ENCODE data around the gene LRMDA. TPM values are rescaled to one million over a fixed set of nuclear protein-coding genes. Genes with fewer than 3 reads are reported as not detected.

Gene LRMDA
- total and polyA plus RNA-seq, 2 donors from 2014 or later = 23.2 to 48.6 TPM

DNA sequence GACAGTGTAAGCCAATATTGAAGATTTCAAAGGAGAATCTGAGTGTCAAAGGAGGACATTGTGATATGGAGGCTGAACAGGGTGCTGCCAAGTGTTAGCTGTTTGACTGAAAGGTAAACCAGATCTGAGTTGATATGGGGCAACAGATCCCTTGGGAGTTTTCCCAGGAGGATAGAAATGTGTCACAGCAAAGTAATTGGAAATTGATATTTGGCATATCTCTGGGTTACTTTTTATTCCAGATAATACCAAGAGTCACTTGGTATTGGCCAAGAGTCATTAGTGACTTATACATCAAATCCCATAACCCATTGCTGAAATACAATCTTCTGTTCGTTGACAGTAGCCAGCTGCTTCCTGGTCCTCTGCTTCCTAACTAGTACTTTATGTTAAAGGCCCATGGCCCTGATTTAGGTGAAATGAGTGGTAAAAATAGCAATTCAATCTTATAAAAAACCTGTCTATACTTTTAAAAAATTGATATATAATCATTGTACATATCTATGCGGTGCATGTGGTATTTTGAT is 922.9 kb downstream of the LRMDA start:
- DNase-seq (no peak), FAIRE-seq (no peak)
- Histone ChIP-seq H3K9me3 (ENCODE audit: control insufficient read depth in 2 of 3, insufficient read depth in 1 of 3, low read length in 3 of 3) (no peaks in the 10 kb centered on the region), H3K9ac (ENCODE audit: low read length in 3 of 3) (no peak overlapping the region), H3K27me3 (ENCODE audit: control insufficient read depth, insufficient read depth, low read length) (no peaks in the 10 kb centered on the region), H3K27ac (ENCODE audit: low read depth in 2 of 2, low read length in 2 of 2) (no peak overlapping the region), H3K36me3 (ENCODE audit: control insufficient read depth in 2 of 3, insufficient read depth in 3 of 3, low read length in 3 of 3) (no peaks in the 10 kb centered on the region), H3K4me1 (ENCODE audit: control insufficient read depth in 2 of 3, insufficient read depth in 2 of 3, low read depth in 1 of 3, low read length in 3 of 3) (no peaks in the 10 kb centered on the region), H3K4me3 (ENCODE audit: low read length in 3 of 3) (no peak overlapping the region)
- intact Hi-C loops (cut with DNase I) = no loop called here
- TF ChIP-seq, protein P1, sequence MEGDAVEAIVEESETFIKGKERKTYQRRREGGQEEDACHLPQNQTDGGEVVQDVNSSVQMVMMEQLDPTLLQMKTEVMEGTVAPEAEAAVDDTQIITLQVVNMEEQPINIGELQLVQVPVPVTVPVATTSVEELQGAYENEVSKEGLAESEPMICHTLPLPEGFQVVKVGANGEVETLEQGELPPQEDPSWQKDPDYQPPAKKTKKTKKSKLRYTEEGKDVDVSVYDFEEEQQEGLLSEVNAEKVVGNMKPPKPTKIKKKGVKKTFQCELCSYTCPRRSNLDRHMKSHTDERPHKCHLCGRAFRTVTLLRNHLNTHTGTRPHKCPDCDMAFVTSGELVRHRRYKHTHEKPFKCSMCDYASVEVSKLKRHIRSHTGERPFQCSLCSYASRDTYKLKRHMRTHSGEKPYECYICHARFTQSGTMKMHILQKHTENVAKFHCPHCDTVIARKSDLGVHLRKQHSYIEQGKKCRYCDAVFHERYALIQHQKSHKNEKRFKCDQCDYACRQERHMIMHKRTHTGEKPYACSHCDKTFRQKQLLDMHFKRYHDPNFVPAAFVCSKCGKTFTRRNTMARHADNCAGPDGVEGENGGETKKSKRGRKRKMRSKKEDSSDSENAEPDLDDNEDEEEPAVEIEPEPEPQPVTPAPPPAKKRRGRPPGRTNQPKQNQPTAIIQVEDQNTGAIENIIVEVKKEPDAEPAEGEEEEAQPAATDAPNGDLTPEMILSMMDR (IDR thresholded peaks at IDR 0.05; ENCODE audit: borderline replicate concordance, extremely low read depth, insufficient read depth) = no peak

DNA sequence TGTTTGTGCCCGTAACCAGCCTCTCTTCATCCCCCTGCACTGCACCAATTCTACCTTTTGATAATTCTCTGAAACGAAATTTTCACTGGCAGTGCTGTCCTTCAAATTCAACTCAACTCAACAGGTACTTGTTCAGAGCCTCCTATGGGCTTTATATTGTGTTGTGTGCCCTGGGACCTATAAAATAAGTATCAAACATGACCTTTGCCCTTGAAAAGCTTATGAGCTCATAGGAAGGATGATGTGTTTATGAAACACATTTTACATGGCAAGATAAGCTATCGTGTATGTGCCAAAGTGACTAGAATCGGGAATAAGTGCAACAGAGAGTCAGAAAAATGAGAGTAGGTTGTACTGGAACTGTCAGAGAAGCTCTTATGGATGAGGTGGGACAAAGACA is 923.5 kb downstream of the LRMDA start:
- no peak overlapping the region for H3K9ac ChIP-seq (ENCODE audit: low read length in 3 of 3)
- no peaks in the 10 kb centered on the region for H3K36me3 ChIP-seq (ENCODE audit: control insufficient read depth in 2 of 3, insufficient read depth in 3 of 3, low read length in 3 of 3)
- H3K9me3 ChIP-seq (ENCODE audit: control insufficient read depth in 2 of 3, insufficient read depth in 1 of 3, low read length in 3 of 3) = no peaks in the 10 kb centered on the region
- intact Hi-C loops (cut with DNase I) = no loop called here
- H3K27me3 ChIP-seq (ENCODE audit: control insufficient read depth, insufficient read depth, low read length) = no peaks in the 10 kb centered on the region
- H3K4me3 ChIP-seq (ENCODE audit: low read length in 3 of 3) = no peak overlapping the region
- DNase-seq (no peak), FAIRE-seq (no peak)
- no peak overlapping the region for H3K27ac ChIP-seq (ENCODE audit: low read depth in 2 of 2, low read length in 2 of 2)
- H3K4me1 ChIP-seq (ENCODE audit: control insufficient read depth in 2 of 3, insufficient read depth in 2 of 3, low read depth in 1 of 3, low read length in 3 of 3) = no peaks in the 10 kb centered on the region
- TF ChIP-seq, protein P1 (IDR thresholded peaks at IDR 0.05; ENCODE audit: borderline replicate concordance, extremely low read depth, insufficient read depth) = no peak

DNA sequence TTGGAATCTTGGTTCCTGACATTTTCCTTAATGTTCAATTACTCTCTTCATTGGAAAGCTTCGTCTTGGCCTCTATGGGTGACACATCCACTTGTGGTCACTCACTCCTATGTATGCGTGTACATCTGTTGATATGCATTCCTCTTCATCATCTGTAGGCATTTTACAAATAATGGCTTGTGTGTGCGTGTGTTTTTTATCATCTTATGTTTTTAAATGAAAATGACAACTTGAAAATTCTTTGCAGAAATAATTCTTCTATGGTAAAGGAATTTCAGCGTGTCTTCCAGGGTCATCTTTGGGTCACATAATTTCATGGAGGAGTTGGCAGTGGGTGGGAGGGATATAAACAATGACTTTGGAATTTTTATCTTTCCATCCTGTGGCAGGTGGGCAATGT is 925.1 kb downstream of the LRMDA start:
- TF ChIP-seq, protein P1 (IDR thresholded peaks at IDR 0.05; ENCODE audit: borderline replicate concordance, extremely low read depth, insufficient read depth) = no peak
- FAIRE-seq (no peak), DNase-seq (no peak)
- no peak overlapping the region for H3K4me3 ChIP-seq (ENCODE audit: low read length in 3 of 3)
- H3K9me3 ChIP-seq (ENCODE audit: control insufficient read depth in 2 of 3, insufficient read depth in 1 of 3, low read length in 3 of 3) = no peaks in the 10 kb centered on the region
- intact Hi-C loops (cut with DNase I) = no loop called here
- H3K9ac ChIP-seq (ENCODE audit: low read length in 3 of 3) = no peak overlapping the region
- no peak overlapping the region for H3K27ac ChIP-seq (ENCODE audit: low read depth in 2 of 2, low read length in 2 of 2)
- no peaks in the 10 kb centered on the region for H3K27me3 ChIP-seq (ENCODE audit: control insufficient read depth, insufficient read depth, low read length)
- no peaks in the 10 kb centered on the region for H3K4me1 ChIP-seq (ENCODE audit: control insufficient read depth in 2 of 3, insufficient read depth in 2 of 3, low read depth in 1 of 3, low read length in 3 of 3)
- no peaks in the 10 kb centered on the region for H3K36me3 ChIP-seq (ENCODE audit: control insufficient read depth in 2 of 3, insufficient read depth in 3 of 3, low read length in 3 of 3)
